HEK293T (cell line): ENCODE measurements around the gene ALG5.

ENCODE experiments used
- BHLHE40 ChIP-seq: fragments of 450-650 bp; IDR thresholded peaks from 2 replicates; pipeline ENCODE4 v1.6.1; 2016; ENCODE audit warnings: mild to moderate bottlenecking, moderate library complexity, borderline replicate concordance
- CTBP1 ChIP-seq: fragments of 450-650 bp; IDR thresholded peaks from 2 replicates; pipeline ENCODE4 v1.6.1; 2016; ENCODE audit warnings: borderline replicate concordance
- FOXM1 ChIP-seq: fragments of 450-650 bp; IDR thresholded peaks from 2 replicates; pipeline ENCODE4 v1.6.1; 2017; ENCODE audit warnings: mild to moderate bottlenecking, borderline replicate concordance
- SP1 ChIP-seq: fragments of 450-650 bp; IDR thresholded peaks from 2 replicates; pipeline ENCODE4 v1.6.1; 2017
- SUZ12 ChIP-seq: fragments of 450-650 bp; IDR thresholded peaks from 2 replicates; pipeline ENCODE4 v1.6.1; 2016; ENCODE audit warnings: mild to moderate bottlenecking
- ZNF384 ChIP-seq: fragments of 450-650 bp; IDR thresholded peaks from 2 replicates; pipeline ENCODE4 v1.6.1; 2016

GRCh38 chr13:36925603-36926002, 73.5 kb downstream of the ALG5 start:
- TF ChIP-seq FOXM1: no peak
- TF ChIP-seq SP1: no peak
- TF ChIP-seq ZNF384: no peak
- TF ChIP-seq CTBP1: no peak
- TF ChIP-seq SUZ12: no peak
- no peak for TF ChIP-seq BHLHE40
